SH-SY5Y (cell line): Measurements from ENCODE around the gene CHMP6.

Experiments used
- GATA2 ChIP-seq: IDR thresholded peaks from 2 replicates; pipeline ENCODE4 v1.6.1; 2011; ENCODE audit warnings: mild to moderate bottlenecking, low read depth, low read length
- GATA3 ChIP-seq: IDR thresholded peaks from 2 replicates; pipeline ENCODE4 v1.6.1; 2011; ENCODE audit warnings: low read depth, mild to moderate bottlenecking, low read length, moderate library complexity

DNA sequence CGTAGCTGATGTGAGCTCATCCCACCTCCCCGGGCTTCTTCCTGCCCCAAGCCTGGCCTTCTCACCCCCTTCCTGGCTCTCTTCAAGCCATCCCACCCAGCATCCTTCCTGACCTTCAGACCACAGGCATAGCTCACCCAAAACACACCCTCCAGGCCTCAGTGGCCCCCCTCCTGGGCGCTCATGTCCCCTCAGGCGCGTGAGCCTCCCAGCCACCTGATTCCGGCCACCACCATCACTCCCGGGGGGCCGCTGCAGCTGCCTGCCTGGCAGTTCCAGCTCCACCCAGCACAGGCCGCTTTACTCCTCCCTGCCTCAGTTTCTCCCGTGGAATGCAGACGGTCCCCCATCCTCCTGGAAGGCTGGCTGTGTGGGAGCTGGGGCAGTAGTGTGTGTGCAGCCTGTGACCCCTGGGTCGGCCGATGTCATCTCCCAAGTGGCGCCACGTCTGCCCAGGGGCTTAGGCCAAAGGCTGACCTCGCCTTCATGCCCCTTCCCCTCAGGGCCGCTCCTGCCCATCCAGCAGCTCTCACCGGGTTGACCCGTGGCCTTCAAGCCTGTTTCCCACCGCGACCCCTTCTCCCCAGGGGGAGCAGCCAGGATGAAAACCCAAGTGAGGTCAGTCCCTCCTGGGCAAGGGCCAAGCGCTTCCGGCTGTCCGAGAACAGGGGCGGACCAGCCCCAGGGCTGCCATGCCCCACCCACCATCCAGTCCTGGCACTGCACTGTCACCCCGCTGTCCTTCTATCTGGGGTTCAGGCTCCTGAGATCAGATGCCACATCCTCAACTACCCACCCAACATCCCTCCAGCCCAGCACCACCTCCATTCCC is 11.9 kb upstream of the CHMP6 start:
- TF ChIP-seq GATA3 (no peak), GATA2 (no peak)
